Glomerular endothelial cell (primary cell): ENCODE measurements around the gene GUCY2D. TPM values are rescaled to one million over a fixed set of nuclear protein-coding genes. Genes with fewer than 3 reads are reported as not detected.

Source experiments
- DNase-seq: peaks from one replicate; pipeline ENCODE4 v3.0.0-alpha.2; 2011; ENCODE audit warnings: low read depth, low spot score; ENCODE audit errors: extremely low read depth
- total RNA-seq: library from RNA; depleted of rRNA; stranded (reverse); fragments of >200 nt; gene quantifications from 2 replicates; pipeline ENCODE4 v1.2.3, GENCODE V29; 2015

The GUCY2D gene
- total RNA-seq, 1 donor from 2014 or later, result not detected

DNA sequence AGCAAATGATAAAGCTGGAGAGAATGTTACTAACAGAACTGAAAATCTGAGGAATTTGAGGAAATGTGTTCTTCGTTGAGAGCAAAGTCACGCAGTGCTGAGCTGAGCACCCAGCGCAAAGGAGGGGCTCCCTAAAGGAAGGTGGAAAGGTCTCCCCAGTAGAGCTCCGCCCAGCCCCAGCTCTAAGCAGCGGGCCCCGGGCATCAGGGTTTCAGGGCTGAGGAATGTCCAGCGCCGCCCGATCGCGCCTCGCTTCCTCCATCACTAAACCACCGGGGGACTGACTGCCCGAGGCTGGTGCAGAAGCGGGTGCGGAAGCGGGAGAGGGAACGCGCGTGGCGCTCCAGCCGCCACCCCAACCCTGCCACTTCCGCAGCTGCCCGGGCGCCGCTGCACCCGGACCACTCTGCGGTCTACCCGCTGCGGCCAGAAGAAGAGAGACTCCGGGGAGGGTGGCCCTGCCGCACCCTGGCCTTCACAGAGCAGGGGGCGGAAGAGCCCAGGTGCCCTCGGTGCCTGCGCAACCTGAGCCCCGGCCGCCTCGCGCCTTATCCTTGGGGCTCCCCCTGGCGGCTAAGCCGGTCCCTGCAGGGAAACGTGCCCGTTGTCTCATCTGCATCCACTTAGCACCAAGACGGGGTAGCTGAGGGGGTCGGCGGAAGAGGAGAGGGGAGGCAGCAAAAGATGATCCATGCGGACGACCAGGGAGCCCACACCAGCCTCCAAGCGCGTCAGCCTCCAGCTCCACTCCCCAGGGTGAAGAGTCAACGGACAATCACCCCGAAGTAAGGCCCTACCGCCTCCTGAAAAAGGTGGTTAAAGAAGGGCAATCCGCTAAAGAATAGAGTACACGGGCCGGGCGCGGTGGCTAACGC is 12.4 kb upstream of the GUCY2D start:
- no peak for DNase-seq

DNA sequence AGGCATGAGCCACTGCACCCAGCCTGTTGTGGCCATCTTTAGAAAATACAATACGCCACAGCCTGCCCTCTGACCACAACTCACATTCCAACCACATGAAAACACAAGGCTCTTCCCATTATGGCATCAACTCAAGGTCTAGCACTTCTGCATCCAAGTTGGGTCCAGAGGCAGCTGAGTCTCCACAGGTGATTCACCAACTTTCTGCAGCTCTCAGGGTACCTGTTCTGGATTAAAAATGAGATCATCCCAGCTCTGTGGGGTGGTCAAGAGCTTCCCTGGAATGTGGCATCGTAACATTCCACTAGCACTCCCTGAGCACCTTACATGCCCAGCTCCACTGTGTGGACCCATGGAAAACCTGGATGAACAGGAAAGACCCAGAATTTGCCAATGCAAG is 9.9 kb upstream of the GUCY2D start:
- DNase-seq, result no peak

DNA sequence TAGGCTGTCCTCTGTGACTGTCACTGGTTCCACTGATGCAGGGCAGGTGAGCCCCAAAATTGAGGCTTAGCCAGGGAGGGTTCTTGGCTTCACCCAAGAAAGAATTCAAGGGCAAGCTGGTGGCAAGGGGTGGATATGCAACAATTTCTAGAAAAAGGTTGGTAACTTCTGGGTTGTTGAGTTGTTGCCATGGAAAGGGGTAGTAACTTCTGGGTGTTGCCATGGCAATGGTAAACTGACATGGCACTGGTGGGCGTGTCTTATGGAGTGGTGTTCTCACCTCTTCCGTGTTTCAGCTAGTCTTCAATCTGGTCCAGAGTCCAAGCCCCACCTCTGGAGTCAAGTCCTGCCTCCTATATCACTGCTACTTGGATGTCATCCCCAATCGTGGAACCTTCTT is 9.5 kb upstream of the GUCY2D start:
- no peak for DNase-seq

DNA sequence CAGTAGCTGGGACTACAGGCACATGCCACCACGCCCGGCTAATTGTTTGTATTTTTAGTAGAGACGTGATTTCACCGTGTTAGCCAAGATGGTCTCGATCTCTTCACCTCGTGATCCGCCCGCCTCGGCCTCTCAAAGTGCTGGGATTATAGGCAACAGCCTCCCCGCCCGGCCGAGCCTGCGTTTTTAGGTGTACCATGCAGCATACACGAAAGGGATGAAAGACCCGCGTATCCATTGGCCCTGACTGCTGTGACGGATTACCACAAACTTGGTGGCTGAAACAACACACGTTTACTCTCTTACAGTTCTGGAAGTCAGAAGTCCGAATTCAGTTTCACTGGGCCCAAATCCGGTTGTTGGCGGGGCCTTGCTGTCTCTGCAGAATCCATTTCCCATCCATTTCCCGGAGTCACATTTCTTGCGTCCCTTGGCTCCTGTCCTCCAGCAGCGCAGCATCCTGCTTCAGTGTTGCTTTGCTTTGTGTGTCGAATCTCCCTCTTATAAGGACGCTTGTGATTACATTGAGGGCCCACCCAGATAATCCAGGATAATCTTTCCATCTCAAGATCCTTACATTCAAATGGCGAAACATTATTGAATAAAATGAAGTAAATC is 8.3 kb upstream of the GUCY2D start:
- DNase-seq, result no peak

DNA sequence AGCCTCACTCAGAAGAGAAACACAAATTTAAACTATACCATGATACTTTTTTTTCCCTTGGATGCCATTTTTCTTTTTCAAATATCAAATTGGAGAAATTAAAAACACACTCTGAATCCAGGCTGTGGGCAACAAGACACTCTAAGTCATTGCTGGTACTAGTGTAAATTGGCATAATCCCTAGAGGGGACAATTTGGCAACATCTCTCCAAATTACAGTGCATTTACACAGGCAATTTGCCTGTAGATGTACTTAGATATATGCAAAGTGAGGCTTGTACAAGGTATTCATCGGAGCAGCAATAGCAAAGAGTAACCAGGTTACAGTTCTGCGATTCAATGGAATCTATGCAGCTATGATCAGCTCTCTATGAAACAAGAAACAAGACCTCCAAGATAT is 6.7 kb upstream of the GUCY2D start:
- DNase-seq, result no peak

DNA sequence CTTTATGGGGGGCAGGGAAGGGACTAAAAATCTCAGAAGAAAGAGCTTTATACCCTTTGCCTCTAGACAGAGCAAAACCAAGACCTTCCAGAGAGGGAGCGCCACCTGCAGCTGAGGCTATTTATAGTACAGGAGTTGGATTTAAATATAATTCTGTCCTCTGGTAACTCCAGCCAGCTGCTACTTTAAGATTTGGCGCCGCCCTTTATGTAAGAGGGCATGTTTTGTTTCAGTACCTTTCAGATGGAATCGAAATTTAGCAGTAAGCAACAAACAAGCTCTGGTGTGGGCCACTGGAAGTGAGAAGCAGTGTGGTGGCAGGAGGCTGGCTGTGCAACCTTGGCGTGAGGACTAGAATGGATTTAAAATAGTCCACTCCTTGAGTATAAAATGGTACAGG is 5.2 kb upstream of the GUCY2D start:
- DNase-seq, result no peak

DNA sequence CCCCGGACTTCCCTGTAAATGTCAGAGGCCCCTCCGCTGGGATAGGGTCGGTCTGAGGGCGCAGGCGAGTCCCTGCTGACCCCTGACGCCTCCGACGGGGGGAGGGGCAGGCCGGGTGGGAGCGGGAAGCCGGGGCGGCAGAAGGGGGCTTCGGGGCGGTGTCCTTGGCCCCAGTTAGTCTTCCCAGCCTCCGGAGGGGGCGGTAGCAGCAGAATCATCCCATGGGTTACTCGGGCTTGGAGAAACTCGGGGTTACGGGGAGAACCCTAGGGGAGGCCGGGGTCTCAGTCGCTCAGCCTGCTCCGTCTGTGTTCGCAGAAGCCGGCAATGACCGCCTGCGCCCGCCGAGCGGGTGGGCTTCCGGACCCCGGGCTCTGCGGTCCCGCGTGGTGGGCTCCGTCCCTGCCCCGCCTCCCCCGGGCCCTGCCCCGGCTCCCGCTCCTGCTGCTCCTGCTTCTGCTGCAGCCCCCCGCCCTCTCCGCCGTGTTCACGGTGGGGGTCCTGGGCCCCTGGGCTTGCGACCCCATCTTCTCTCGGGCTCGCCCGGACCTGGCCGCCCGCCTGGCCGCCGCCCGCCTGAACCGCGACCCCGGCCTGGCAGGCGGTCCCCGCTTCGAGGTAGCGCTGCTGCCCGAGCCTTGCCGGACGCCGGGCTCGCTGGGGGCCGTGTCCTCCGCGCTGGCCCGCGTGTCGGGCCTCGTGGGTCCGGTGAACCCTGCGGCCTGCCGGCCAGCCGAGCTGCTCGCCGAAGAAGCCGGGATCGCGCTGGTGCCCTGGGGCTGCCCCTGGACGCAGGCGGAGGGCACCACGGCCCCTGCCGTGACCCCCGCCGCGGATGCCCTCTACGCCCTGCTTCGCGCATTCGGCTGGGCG is 542 bp downstream of the GUCY2D start:
- DNase-seq, result no peak

DNA sequence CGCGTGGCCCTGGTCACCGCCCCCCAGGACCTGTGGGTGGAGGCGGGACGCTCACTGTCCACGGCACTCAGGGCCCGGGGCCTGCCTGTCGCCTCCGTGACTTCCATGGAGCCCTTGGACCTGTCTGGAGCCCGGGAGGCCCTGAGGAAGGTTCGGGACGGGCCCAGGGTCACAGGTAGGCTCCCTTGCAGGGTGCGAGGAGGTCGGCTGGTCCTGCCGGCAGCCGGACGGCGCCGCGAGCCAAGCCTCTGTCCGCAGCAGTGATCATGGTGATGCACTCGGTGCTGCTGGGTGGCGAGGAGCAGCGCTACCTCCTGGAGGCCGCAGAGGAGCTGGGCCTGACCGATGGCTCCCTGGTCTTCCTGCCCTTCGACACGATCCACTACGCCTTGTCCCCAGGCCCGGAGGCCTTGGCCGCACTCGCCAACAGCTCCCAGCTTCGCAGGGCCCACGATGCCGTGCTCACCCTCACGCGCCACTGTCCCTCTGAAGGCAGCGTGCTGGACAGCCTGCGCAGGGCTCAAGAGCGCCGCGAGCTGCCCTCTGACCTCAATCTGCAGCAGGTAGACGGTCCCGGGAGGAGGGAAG is 1.3 kb downstream of the GUCY2D start:
- no peak for DNase-seq

DNA sequence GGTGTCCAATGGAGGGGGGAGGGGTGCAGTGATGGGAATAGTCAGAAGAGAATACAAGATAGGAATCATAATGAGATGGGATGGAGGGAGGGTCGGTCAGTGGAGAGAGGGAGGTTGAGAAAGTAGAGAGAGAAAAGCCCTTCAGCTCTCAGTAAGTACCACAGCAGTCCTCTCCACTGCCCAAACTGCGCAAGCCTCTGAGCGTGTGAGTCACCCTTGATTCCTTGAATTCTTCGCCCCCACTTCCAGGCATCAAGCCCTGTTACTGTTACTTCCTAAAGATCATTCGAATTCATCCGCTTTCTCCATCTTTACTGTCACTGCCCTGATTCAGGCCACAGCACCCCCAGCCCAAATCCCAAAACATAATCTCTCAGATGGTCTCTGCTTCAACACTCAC is 2.5 kb downstream of the GUCY2D start:
- no peak for DNase-seq

DNA sequence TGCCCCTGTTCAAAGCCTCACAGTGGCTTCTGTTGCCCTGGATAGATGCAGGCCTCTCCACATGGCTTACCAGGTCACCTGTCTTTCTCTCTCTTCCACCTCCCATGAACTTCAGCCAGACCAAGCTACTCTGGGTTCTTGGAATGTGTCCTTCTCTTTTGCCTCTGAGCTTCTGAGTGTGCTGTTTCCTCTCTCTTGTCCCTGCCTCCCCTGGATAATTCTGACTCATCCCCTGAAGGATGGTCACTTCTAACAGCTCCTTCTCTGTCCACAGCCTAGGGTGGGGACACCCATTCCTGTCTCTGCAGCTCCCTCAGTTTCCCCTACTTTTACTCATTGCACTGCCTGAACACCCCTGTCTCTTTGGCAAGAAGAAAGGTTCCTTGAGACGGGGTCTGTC is 2.9 kb downstream of the GUCY2D start:
- no peak for DNase-seq

DNA sequence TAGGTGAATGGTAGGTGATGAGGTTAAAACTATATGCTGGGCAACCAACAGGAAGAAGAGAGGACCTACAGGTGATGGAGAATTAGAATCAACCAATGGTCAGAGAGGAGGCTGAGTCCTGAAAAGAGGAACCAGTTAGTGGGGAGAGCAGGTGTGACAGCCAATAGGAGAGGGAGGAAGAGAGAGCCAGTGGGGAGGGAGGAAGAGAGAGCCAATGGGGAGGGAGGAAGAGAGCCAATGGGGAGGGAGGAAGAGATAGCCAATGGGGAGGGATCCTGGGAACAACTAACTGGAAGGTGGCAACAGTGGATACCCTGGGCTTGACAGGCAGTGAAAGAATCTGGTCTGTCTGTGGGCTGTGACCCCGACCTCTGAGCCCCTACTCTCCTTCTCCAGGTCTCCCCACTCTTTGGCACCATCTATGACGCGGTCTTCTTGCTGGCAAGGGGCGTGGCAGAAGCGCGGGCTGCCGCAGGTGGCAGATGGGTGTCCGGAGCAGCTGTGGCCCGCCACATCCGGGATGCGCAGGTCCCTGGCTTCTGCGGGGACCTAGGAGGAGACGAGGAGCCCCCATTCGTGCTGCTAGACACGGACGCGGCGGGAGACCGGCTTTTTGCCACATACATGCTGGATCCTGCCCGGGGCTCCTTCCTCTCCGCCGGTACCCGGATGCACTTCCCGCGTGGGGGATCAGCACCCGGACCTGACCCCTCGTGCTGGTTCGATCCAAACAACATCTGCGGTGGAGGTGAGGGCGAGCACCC is 3.7 kb downstream of the GUCY2D start:
- no peak for DNase-seq

DNA sequence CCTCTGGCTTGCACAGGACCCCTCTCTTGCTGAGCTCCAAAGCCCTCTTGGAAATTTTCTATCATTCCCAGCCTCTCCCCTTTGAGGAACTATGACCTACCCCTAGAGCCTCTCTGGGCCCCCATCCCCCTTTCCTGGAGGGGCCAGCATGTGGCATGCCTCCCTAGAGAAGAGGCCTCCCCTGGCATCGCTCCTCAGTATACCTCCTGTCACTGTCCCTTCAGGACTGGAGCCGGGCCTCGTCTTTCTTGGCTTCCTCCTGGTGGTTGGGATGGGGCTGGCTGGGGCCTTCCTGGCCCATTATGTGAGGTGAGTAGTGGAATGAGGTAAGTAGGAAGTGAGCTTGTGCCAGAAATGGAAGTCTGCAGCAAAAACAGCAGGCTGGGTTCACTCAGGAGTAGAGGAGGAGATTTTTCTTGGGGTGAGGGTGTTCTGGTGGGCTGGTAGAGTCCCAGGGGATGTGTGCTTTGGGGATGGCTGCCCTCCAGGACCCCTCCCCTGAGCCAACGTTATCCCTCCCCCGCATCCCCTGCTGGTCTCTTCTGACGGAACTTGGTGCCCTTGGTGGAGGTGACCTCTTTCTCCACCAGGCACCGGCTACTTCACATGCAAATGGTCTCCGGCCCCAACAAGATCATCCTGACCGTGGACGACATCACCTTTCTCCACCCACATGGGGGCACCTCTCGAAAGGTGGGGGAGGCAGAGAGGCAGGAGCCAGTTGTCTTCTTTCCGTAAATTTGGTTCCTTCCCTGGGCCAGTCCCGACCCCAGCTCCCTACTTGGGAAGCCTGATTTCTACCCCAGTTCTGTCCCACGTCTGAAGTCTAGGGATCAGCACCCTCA is 4.6 kb downstream of the GUCY2D start:
- DNase-seq, result no peak

DNA sequence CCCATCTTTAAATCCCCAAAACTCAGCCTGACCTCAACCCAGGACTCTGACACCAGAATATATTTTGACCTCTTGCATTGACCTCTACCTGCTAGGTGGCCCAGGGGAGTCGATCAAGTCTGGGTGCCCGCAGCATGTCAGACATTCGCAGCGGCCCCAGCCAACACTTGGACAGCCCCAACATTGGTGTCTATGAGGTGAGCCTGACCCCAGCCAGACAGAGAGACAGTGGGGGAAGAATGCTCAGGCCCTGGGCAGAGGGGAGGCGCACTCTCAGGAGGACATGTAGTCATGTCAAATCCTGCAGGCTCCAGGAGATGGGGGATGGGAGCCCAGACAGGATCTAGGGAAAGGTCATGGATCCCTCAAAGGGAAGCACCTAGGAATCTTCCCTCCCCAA is 5.4 kb downstream of the GUCY2D start:
- no peak for DNase-seq

DNA sequence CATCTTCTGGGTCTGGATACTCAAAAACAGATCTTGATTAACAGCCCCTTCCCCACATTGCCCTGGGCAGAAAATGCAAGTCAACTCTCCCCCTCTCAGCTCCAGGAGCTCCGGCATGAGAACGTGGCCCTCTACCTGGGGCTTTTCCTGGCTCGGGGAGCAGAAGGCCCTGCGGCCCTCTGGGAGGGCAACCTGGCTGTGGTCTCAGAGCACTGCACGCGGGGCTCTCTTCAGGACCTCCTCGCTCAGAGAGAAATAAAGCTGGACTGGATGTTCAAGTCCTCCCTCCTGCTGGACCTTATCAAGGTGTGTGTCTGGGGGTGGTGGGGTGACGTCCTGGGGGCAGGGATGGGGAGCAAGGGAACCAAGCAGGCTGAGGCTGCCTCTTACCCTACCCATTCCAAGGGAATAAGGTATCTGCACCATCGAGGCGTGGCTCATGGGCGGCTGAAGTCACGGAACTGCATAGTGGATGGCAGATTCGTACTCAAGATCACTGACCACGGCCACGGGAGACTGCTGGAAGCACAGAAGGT is 9.7 kb downstream of the GUCY2D start:
- no peak for DNase-seq

DNA sequence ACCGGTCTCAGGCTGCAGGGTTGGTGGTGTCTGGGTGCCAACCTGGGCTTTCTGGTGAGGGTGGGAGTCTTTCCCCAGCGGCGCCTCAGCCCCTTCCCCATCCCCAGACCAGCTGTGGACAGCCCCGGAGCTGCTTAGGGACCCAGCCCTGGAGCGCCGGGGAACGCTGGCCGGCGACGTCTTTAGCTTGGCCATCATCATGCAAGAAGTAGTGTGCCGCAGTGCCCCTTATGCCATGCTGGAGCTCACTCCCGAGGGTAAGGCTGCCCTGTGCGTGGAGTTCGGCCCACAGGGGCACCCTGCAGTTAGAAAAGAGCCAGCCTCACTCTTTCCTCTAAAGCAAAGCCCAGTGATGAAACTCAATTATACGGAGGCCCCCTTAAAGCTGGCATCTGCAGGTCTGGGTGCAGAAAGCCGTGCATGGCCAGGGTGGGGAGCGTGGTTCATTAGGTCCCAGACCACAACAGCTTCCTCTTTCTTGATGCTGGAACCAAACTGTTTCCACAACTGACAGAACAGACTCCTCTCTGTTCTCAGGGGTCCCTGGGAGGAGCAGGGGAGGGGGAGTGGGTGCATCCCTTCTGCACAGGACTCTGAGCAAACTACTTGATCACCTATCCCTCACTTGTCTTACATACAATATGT is 10.7 kb downstream of the GUCY2D start:
- no peak for DNase-seq

DNA sequence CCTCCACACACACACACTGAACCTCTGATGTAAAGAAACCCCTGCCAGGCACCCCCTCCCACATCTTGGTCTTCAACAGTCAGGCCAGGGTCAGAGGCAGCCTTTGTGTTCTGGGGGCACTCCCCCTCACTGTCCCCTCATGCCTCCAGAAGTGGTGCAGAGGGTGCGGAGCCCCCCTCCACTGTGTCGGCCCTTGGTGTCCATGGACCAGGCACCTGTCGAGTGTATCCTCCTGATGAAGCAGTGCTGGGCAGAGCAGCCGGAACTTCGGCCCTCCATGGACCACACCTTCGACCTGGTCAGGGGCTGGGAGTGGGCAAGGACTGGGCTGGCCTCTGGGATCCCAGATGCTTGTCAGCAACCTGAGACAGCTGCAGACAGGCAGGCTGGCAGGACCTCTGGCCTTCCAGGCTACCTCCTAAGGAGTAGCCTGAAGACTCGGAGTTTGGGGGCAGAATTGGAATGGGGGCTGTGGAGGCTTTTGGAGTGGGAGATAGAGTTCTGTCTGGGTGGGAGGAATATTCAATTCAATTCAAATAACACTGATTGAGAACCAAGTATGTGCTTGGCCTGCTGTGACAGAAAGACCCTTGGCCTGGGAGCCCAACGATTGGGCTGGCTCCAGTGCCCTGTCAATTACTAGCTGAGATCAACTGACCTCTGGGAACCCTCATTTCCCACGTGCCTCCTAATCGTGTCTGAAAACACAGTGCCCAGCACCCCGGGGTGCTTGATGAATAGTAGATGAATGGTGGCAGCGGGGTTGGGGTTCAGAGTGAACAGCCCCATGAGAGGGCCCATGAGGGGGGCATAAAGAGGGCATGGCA is 11.5 kb downstream of the GUCY2D start:
- DNase-seq, result no peak

DNA sequence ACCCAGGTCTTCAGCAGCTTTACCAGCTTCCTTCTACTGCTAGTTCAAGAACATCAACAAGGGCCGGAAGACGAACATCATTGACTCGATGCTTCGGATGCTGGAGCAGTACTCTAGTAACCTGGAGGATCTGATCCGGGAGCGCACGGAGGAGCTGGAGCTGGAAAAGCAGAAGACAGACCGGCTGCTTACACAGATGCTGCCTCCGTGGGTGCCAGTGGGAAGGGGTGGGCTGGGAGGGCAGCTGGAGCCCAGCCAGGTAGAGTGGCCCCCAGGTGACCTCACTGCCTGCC is 12.1 kb downstream of the GUCY2D start:
- no peak for DNase-seq
